ENCODE results near the gene KANSL1. TPM values are rescaled to one million over a fixed set of nuclear protein-coding genes. Genes with fewer than 3 reads are reported as not detected.

KANSL1 gene
- total RNA-seq, 1 experiment from 2014 or later = 47.6 TPM

- no peak overlapping the region for H3K9ac ChIP-seq (ENCODE audit: low read length)
- H3F3A ChIP-seq (ENCODE audit: low read length, unreplicated experiment) = no peaks in the 10 kb centered on the region
- BruUV-seq (replicated peaks) = no TSS peak
- no peak overlapping the region for H3K4me2 ChIP-seq (ENCODE audit: low read length)
- no peaks in the 10 kb centered on the region for H3K4me1 ChIP-seq (ENCODE audit: insufficient read depth, low read length)
- H3K9me3 ChIP-seq (ENCODE audit: low read length) = no peaks in the 10 kb centered on the region
- ChIA-PET POLR2A (ENCODE audit: unreplicated experiment) (interaction anchor here (0.6 kb wide), 1 partner anchor 160 kb away, joined by 4 read pairs; no protein-coding TSS in a partner anchor), CTCF (no interaction called here)
- no peaks in the 10 kb centered on the region for H3K9me2 ChIP-seq (replicated peaks; ENCODE audit: low read length)
- no peak overlapping the region for H3K27ac ChIP-seq (ENCODE audit: low read length)
- no peaks in the 10 kb centered on the region for H4K20me1 ChIP-seq (ENCODE audit: low read length)
- no peaks in the 10 kb centered on the region for H3K36me3 ChIP-seq (ENCODE audit: low read depth, low read length)
- TF ChIP-seq EZH2phosphoT487 (IDR thresholded peaks at IDR 0.05; ENCODE audit: borderline replicate concordance, low read length) = no peak
- TF ChIP-seq, protein P1, sequence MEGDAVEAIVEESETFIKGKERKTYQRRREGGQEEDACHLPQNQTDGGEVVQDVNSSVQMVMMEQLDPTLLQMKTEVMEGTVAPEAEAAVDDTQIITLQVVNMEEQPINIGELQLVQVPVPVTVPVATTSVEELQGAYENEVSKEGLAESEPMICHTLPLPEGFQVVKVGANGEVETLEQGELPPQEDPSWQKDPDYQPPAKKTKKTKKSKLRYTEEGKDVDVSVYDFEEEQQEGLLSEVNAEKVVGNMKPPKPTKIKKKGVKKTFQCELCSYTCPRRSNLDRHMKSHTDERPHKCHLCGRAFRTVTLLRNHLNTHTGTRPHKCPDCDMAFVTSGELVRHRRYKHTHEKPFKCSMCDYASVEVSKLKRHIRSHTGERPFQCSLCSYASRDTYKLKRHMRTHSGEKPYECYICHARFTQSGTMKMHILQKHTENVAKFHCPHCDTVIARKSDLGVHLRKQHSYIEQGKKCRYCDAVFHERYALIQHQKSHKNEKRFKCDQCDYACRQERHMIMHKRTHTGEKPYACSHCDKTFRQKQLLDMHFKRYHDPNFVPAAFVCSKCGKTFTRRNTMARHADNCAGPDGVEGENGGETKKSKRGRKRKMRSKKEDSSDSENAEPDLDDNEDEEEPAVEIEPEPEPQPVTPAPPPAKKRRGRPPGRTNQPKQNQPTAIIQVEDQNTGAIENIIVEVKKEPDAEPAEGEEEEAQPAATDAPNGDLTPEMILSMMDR (conservative IDR thresholded peaks at IDR 0.05; ENCODE audit: low read depth, low read length) = no peak
- TF ChIP-seq EZH2 (IDR thresholded peaks at IDR 0.05; ENCODE audit: low read length, unreplicated experiment) = no peak
- no peaks in the 10 kb centered on the region for H3K79me2 ChIP-seq (ENCODE audit: low read length)
- intact Hi-C loops (cut with micrococcal nuclease) = no loop called here
- no peak for ATAC-seq
- DNase-seq = no peak
- H2AFZ ChIP-seq (ENCODE audit: low read length) = no peak overlapping the region
- no peak overlapping the region for H3K4me3 ChIP-seq (ENCODE audit: low read length)
- no peaks in the 10 kb centered on the region for H3K27me3 ChIP-seq (ENCODE audit: low read length)
Measured at GRCh38 chr17:46011711-46012505, 181.3 kb downstream of the KANSL1 start.

- no peak overlapping the region for H3K4me2 ChIP-seq (ENCODE audit: low read length)
- no peaks in the 10 kb centered on the region for H3K9me3 ChIP-seq (ENCODE audit: low read length)
- ChIA-PET CTCF (interaction anchor here (0.6 to 0.8 kb wide), 2 partner anchors 35 to 182 kb away, joined by 3 read pairs; partner anchors contain the start of gene KANSL1), POLR2A (ENCODE audit: unreplicated experiment) (no interaction called here)
- no peaks in the 10 kb centered on the region for H3K4me1 ChIP-seq (ENCODE audit: insufficient read depth, low read length)
- H2AFZ ChIP-seq (ENCODE audit: low read length) = no peak overlapping the region
- no peaks in the 10 kb centered on the region for H3K36me3 ChIP-seq (ENCODE audit: low read depth, low read length)
- no peaks in the 10 kb centered on the region for H3K9me2 ChIP-seq (replicated peaks; ENCODE audit: low read length)
- TF ChIP-seq, protein P1 (conservative IDR thresholded peaks at IDR 0.05; ENCODE audit: low read depth, low read length) = peak; percentile 31; the same call in 1 of the 2 replicates
- no peak for TF ChIP-seq EZH2 (IDR thresholded peaks at IDR 0.05; ENCODE audit: low read length, unreplicated experiment)
- no peak overlapping the region for H3K27ac ChIP-seq (ENCODE audit: low read length)
- H3K27me3 ChIP-seq (ENCODE audit: low read length) = no peaks in the 10 kb centered on the region
- DNase-seq (no peak), ATAC-seq (peak; percentile 59; the same call in 1 of the 2 replicates)
- no peak overlapping the region for H3K4me3 ChIP-seq (ENCODE audit: low read length)
- H3K79me2 ChIP-seq (ENCODE audit: low read length) = no peaks in the 10 kb centered on the region
- no TSS peak for BruUV-seq (replicated peaks)
- no peaks in the 10 kb centered on the region for H4K20me1 ChIP-seq (ENCODE audit: low read length)
- no peak overlapping the region for H3K9ac ChIP-seq (ENCODE audit: low read length)
- no peaks in the 10 kb centered on the region for H3F3A ChIP-seq (ENCODE audit: low read length, unreplicated experiment)
- intact Hi-C loops (cut with micrococcal nuclease) = no loop called here
Measured at GRCh38 chr17:46010597-46011186, 182.5 kb downstream of the KANSL1 start.

All from PC-3 (cell line).